Measurements from ENCODE around the gene PGM3. TPM values are rescaled to one million over a fixed set of nuclear protein-coding genes. Genes with fewer than 3 reads are reported as not detected.
A peak's percentile ranks its signal among the peaks of the same experiment; 100 is the strongest.
"Not testable (repeated sequence)": the region's sequence is repeated elsewhere in the genome, so short reads cannot be mapped to it uniquely, and the experiment has no call there.

Gene PGM3
- 10 to 100 TPM; 54.9 to 91.3 (median 79.7) TPM for polyA plus RNA-seq (ENCODE audit: insufficient read depth in 1 of 5, insufficient read length in 5 of 5, low replicate concordance in 1 of 5)
- long read RNA-seq, donor 1, full-length matches to known transcripts: 8 of 13 reads
- long read RNA-seq, donor 1, partial matches to known transcripts: 5 of 13 reads
- long read RNA-seq, donor 1, other reads (novel, unspliced or antisense): 0 of 13 reads
- long read RNA-seq, donor 2, full-length matches to known transcripts: 10 of 10 reads
- long read RNA-seq, donor 2, partial matches to known transcripts: 0 of 10 reads
- long read RNA-seq, donor 2, other reads (novel, unspliced or antisense): 0 of 10 reads
- long read RNA-seq, donor 3, full-length matches to known transcripts: 3 of 3 reads
- long read RNA-seq, donor 3, partial matches to known transcripts: 0 of 3 reads
- long read RNA-seq, donor 3, other reads (novel, unspliced or antisense): 0 of 3 reads
- long read RNA-seq, donor 4, full-length matches to known transcripts: 2 of 2 reads
- long read RNA-seq, donor 4, partial matches to known transcripts: 0 of 2 reads
- long read RNA-seq, donor 4, other reads (novel, unspliced or antisense): 0 of 2 reads
- long read RNA-seq, donor 5, full-length matches to known transcripts: 9 of 18 reads
- long read RNA-seq, donor 5, partial matches to known transcripts: 9 of 18 reads
- long read RNA-seq, donor 5, other reads (novel, unspliced or antisense): 0 of 18 reads
- long read RNA-seq, donor 6, full-length matches to known transcripts: 13 of 19 reads
- long read RNA-seq, donor 6, partial matches to known transcripts: 6 of 19 reads
- long read RNA-seq, donor 6, other reads (novel, unspliced or antisense): 0 of 19 reads
- long read RNA-seq, donor 7, full-length matches to known transcripts: 23 of 23 reads
- long read RNA-seq, donor 7, partial matches to known transcripts: 0 of 23 reads
- long read RNA-seq, donor 7, other reads (novel, unspliced or antisense): 0 of 23 reads
- long read RNA-seq, donor 8, full-length matches to known transcripts: 2 of 2 reads
- long read RNA-seq, donor 8, partial matches to known transcripts: 0 of 2 reads
- long read RNA-seq, donor 8, other reads (novel, unspliced or antisense): 0 of 2 reads

GRCh38 chr6:83192871-83193746 lies at the start of gene PGM3, which contains the start of gene RWDD2A:
Gene PGM3 (minus strand): TSS chr6:83193265. CDS start chr6:83191012, 2,253 bp downstream.
Gene RWDD2A (plus strand): TSS chr6:83193357. CDS start chr6:83194452, 1,095 bp downstream.
- DNase-seq: peak; percentile 88 to 90

GRCh38 chr6:83231146-83231545 lies 38.1 kb upstream of the PGM3 start:
- DNase-seq: no peak

GRCh38 chr6:83226517-83226916 lies 33.5 kb upstream of the PGM3 start:
- no peak for DNase-seq

GRCh38 chr6:83221889-83222479 lies 28.9 kb upstream of the PGM3 start:
- DNase-seq: no peak

- DNase-seq: no peak
Observed at GRCh38 chr6:83221276-83221675, 28.2 kb upstream of the PGM3 start.

DNA sequence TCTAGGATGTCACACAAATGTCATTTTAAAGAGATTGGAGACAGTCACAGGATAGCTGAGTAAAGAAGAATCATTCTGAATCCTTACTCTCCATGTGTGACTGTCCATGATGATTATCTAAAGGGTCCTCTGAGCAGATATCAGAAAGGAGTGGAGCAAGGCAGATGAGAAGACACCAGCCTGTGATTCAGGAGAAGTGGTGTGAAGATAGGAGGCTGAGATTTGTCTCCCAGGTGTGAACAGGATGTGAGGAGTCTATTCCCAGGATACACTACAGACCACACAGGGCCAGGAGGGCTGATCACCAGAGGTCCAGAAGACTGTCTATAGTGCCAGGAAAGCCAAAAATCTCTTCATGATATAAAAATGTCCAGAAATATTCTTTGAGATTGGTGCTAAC lies 27.1 kb upstream of the PGM3 start:
- DNase-seq: no peak

- no peak for DNase-seq
Observed at GRCh38 chr6:83218646-83219045, 25.6 kb upstream of the PGM3 start.

- no peak for DNase-seq
Observed at GRCh38 chr6:83216806-83217205, 23.7 kb upstream of the PGM3 start.

DNA sequence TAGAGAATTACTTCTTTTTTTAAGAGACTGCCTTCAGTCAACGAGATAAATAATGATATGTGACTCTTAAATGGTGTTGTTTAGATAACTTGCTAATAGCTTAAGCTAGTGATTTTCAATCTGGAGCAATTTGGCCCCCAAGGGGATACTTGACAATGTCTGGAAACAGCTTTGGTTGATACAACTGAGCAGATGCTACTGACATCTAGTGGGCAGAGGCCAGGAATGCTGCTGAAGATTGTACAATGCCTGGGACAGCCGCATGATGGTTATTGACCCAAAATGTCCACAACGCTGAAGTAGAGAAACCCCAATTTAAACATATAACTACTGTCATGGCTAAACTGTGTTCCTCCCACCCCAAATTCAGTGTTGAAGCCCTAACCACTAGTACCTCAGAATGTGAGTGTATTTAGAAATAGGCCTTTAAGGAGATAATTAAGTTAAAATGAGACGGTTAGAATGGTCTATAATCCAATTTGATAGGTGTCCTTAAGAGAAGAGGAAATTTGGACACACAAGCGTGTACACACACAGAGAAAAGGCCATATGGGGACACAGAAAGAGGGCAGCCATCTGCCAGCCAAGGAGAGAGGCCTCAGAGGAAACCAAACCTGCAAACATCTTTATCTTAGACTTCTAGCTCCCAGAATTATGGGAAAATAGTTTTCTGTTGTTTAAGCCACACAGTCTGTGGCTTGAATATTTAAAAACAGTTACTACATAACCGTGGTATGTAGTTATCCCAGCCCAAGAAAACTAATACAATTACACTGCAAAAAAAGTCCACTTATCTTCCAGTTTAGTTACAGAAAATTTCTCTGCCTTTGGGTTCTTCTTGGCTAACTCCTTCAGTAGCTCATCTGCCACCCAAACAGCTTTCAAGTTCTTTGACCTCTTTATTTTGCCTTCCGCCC lies 22.3 kb upstream of the PGM3 start:
- peak; percentile 64 to 69 for DNase-seq

DNA sequence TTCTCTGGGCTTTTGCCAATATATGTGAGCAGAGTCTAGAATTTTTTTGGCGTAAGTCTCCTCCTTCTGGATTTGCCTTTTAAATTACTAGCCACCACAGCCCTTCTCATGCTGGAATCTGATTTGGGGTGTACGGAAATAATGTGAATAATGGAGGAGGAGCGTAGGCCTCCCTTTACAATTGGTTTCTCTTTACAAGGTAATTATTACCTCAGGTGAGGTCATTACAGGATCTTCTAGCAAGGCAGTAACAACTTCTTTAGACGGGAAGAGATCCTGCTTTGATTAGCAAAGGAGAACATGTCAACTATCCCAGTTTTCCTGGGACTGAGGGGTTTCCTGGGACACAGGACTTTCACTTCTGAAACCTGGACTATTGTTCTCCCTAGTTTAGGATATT lies 9.0 kb upstream of the PGM3 start:
- no peak for DNase-seq

GRCh38 chr6:83199863-83200225 lies 6.8 kb upstream of the PGM3 start:
- no peak for DNase-seq

DNA sequence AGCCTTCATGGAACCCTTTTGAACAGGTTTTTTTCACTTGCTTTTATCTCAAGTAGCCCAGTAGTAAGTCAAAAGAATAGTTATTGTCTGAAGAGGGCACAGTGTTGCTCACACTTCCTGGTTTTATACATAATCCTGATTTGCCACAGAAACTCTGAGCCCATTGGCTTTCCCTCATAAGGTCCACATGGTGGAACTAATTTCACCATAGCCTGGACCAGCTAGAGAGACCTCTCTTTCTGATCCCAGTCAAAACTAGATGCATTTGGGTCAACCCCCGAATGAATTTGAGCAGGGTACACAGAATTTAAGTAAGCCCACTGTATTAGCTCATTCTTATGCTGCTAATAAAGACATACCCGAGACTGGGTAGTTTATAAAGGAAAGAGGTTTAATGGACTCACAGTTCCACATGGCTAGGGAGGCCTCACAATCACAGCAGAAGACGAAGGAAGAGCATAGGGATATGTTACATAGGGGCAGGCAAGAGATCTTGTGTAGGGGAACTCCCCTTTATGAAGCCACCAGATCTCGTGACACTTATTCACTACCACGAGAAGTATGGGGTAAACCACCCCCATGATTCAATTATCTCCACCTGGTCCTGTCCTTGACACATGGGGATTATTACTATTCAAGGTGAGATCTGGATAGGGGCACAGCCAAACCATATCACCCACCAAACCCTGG lies 6.3 kb upstream of the PGM3 start:
- DNase-seq: no peak

DNA sequence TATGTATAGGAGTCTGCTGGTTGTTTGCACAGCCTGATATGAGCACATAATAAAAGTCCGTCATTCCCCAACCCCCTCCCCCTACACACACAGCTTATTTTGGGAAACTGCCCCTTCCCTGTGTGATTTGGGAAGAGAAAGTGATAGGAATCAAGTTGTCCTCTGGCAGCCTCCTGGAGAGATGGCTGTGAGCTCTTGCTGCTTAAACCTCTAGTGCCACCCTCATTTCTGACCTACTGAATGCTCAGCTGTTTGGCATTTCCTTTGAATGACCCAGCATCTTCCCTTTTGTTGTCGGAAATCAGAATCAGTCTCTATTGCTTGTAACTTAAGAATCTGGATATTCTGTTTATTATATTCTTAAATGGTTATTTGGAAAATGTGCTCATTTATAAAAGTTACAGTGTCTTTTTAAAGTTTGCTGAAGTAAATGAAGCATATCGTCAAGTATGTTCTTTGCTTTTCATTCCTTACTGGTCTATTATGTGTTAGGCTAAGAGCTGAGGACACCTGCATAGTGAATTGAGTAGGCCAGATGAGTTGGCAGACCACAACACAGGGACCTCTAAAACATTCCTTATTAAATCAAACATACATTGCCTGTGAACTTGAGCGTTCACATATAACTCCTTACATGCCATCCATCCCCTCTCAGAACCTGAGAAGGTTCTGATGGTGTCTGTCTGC lies 5.6 kb upstream of the PGM3 start:
- no peak for DNase-seq

- DNase-seq: peak; percentile 12 to 22
Observed at GRCh38 chr6:83193747-83194566, 892 bp upstream of the PGM3 start.

GRCh38 chr6:83192456-83192855 lies 609 bp downstream of the PGM3 start:
- DNase-seq: no peak

DNA sequence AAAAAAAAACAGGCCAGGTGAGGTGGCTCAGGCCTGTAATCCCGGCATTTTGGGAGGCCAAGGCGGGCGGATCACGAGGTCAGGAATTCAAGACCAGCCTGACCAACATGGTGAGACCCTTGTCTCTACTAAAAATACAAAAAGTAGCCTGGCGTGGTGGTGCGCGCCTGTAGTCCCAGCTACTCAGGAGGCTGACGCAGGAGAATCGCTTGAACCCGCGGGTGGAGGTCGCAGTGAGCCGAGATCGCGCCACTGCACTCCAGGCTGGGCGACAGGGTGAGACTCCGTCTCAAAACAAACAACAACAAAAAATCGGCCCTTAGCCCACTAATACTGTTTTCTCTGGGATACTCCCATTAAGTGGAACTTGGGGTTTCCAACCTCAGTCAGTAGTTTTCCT lies 1.1 kb downstream of the PGM3 start:
- not testable (repeated sequence) for DNase-seq

GRCh38 chr6:83190626-83191025 lies 2.4 kb downstream of the PGM3 start:
- DNase-seq: peak; percentile 83 to 86

DNA sequence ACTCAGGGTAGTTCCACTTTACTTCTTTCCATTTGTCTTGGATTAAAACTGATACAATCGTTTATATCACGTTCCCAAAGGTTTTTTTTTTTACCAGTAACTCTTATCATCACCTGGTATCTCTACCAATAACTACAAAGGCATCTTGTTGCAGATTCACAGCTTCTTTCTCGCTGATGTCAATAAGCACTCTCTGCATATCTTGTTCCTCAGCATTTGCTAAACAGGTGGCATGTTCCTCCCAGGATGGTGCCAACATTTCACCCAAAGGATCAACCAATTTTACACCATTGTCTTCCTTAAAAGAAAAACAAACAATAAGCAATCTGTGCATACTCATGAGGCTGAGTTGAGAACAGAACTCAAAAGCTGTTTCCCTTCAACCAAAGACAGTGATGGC lies 4.6 kb downstream of the PGM3 start:
- DNase-seq: no peak

Measured in right lung (tissue), 10 donors.